Measurements from ENCODE around the gene SLC10A3.

SLC10A3 gene, protein sequence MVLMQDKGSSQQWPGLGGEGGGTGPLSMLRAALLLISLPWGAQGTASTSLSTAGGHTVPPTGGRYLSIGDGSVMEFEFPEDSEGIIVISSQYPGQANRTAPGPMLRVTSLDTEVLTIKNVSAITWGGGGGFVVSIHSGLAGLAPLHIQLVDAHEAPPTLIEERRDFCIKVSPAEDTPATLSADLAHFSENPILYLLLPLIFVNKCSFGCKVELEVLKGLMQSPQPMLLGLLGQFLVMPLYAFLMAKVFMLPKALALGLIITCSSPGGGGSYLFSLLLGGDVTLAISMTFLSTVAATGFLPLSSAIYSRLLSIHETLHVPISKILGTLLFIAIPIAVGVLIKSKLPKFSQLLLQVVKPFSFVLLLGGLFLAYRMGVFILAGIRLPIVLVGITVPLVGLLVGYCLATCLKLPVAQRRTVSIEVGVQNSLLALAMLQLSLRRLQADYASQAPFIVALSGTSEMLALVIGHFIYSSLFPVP

DNA sequence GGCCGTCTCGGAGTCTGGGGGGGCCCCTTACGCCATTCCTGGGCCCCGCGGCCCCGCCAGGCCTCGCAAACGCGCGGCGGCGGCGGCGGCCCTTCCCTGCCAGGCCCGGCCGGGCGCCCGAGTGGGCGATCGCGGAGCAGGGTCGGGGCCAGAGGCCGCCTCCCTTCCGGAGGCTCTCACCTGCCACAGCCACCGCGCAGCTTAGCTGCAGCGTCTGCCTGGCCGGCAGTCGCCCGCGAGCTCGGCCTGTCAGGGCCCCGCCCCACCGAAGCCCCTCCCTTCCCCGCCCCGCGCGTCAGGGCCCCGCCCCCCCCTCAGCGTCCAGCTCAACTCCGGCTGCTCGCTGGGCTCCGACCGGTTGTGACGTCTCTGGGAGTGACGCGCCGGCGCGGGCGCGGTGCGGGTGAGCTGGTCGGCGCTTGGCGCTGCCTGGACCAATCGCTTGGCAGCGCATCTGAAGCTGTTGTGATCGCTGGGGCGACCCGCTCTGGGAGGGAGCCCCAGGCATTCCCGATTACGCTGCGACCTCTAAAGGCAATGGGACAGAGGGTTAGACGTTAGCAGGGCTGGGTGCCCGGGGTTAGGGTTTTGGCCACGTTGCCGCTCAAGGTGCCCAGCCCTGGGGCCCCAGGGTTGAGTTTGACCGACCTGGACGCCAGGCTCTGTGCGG lies at the start of gene SLC10A3:
Gene SLC10A3, minus strand, starts transcription at position 216 of the 670 bp plus-strand sequence. CDS start 1,689 bp downstream, outside the sequence.
- DNase-seq, result peak; percentile 96

DNA sequence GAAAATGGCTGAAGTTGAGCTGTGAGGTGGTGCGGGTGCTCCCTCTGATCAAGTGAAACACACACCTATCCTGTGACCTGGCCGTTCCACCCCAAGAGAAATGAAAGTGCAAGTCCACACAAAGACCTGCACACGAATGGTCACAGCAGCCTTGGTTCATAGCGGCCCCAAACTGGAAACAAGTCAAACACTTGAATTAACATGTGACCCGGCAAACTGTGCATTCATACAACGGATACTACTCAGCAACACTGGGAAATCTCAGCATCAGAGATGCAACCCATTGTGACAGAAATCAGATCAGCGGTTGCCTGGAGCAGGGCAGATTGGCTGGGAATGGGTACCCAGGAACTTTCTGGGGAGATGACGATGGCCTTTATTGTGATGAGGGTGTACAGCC lies 48.6 kb upstream of the SLC10A3 start:
- no peak for DNase-seq

DNA sequence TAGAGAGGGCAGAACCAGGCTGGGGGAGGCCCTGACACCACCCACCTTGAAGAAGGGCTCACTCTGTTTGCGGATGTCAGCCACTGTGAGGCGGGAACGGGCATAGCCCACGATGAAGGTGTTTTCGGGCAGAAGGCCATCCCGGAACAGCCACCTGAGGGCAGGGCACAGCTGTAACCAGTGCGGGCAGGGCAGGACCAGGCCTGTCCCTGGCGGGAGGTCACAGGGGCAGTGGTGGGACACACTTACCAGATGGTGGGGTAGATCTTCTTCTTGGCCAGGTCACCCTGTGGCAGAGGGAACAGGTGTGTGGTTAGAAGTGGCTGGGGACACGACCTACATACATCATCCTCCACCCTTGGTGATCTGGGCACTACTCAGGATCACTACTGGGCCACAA lies 45.5 kb upstream of the SLC10A3 start:
- DNase-seq, result no peak

DNA sequence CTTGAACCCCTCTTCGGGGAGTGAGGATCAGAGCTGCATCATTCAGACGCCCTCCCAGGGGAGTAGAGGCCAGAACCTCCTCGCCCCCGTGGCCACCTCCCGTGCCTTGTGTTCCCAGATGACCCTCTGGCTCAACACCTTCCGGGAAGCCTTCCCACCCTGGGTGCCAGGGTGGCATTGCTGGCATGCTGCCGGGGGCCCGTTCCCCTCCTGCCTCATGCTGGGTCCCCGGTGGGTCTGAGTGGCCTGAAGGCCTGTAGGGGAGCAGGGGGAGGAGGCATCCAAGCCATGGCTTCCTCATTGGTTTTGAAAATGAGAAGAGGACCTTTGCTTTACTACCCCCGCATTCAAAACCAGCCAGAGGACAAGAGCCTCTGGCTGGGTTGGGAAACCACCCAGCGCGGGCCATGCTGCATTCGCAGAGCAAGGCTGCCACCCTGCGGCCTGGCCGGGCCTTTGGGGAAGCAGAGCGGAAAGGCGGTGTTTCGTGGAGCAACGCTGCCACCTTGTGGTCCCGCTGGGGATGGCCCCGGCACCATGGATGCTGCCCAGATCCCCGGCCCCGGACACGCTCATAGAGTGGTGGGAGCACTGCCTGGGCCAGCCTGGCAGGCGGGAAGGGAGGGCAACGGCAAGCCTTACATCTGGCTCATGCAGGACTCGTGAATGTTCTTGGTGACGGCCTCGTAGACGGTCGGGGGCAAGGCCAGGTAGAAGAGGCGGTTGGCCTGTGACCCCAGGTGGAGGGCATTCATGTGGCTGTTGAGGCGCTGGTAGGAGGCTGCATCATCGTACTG lies 44.3 kb upstream of the SLC10A3 start:
- DNase-seq, result peak; percentile 92

DNA sequence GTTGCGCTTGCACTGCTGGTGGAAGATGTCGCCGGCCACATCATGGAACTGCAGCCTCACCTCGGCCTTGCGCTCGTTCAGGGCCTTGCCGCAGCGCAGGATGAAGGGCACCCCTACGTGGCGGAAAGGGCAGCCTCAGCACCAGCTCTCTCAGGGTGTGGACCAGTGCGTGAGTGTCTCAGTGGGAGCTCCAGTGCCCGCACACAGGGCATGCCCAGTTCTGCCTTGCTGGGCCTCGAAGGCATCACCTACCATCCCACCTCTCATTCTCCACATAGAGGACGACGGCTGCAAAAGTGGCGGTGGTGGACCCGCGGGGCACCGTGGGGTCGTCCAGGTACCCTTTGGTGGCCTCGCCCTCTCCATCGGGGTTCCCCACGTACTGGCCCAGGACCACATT lies 42.3 kb upstream of the SLC10A3 start:
- DNase-seq, result no peak

DNA sequence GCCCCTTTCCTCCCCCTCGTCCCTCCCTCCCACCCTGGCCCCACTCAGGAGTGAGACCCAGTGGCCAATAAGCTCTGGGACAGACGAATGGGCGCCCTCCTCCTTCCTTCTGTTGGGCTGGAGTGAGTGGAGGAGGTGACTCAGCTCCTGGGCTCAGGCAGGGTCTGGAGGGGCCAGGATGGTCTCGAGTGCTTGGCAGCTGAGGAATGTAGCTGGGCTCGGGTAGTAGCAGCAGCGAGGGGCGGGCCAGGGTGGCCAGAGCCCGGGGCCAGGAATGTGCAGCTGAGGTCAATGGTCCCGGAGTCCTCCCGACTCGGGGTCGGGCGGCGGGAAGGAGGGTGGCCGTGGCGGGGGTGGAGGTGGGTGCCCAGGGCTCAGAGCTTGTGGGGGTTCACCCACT lies 41.2 kb upstream of the SLC10A3 start:
- DNase-seq, result no peak

DNA sequence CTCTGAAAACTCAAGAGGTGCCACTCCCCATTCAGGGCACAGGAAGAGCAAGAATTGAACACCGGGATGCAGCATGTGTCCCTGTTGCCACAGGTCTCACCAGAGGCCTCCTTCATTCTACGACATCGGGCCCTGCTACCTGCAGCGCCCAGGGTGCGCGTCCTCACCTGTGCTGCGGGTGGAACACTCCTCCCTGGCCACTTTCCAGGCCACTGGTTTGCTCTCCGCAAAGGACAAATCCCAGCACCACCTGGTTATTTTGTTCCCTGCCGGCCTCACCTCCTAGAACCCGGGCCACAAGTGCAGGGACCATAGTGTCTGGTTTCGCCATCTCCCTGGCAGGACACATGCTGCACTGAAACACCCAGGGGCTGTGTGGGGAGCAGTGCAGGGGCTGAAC lies 39.9 kb upstream of the SLC10A3 start:
- no peak for DNase-seq

DNA sequence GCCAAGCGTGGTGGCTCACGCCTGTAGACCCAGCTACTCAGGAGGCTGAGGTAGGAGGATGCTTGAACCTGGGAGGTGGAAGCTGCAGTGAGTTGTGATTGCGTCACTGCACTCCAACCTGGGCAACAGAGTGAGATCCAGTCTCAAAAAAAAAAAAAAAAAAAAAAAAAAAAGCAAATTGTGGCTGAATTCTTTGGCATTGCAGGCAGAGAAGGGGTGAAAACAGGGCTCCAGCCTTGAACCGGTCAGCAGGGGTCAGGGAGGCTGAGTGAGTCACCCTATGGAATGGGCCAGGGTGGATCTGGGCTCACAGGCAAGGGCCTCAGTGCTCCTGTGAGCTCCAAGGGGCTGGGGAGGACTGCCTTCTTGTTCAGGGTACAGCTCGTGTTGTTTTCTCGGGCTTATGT lies 38.8 kb upstream of the SLC10A3 start:
- no peak for DNase-seq

DNA sequence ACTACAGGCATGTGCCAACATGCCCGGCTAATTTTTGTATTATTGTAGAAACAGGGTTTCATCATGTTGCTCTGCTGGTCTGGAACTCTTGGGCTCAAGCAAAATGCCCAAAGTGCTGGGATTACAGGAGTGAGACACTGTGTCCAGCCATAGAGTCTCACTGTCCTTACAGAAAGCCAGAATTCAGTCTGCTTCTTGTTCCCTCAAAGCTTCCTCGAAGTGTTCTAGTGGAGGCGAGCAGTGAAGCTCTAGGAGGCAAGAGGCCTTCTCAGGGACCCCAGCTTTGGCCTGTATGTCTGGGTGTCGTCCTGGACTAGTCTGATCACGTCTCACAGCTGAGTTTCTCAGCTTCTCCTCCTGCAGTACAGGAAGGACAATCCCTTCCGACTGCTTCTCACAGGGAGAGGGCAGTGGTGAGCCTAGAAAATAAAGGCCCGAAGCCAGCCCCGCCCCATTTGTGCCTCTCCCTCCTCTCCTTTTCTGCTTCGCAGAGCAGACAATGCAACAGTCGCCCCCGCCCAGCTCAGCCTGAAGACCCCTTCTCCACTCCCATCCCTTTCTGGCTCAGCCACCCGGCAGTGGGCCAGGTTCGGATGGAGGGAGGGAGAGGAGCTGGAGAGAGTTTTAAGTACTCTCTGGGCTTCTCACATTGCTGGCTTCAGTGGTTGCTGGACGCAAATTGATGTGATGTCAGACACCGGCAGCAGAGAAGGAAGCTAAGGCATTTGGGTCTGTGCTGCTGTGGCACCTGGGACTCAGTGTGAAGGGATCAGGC lies 36.7 kb upstream of the SLC10A3 start:
- DNase-seq, result peak; percentile 94

DNA sequence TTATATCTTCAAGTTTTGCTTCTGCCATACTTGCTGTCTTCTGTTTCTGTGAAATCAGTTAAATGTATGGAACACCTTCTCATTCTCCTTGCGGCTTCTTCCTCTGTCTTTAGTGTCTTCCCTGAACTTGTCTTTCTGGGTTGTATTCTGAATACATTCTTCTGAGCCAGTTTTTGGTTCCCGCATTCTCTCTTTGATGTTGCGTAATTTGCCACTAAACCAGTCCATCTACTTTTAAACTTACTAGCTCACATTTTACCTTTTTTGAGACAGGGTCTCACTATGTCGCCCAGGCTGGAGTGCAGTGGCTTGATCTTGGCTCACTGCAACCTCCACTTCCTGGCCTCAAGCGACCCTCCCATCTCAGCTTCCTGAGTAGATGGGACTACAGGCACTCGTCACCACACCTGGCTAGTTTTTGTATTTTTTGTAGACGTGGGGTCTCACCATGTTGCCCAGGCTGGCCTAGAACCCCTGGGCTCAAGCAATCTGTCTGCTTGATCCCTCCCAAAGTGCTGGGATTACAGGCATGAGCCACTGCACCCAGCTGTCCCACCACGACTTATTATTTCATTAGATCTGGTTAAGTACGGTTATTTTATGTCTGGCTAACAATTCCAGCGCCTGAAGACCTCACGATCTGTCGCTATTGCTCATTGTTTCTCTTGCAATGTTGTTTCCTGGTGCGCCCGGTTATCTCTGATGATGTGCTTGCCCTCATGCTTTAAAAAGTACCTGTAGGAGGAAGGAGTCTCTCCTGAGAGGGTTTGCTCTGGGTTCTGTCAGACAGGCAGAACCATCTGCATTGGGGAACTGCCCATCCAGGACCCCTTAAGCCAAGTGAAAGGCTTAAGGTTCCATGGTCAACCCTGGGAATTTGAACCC lies 35.4 kb upstream of the SLC10A3 start:
- DNase-seq, result no peak

DNA sequence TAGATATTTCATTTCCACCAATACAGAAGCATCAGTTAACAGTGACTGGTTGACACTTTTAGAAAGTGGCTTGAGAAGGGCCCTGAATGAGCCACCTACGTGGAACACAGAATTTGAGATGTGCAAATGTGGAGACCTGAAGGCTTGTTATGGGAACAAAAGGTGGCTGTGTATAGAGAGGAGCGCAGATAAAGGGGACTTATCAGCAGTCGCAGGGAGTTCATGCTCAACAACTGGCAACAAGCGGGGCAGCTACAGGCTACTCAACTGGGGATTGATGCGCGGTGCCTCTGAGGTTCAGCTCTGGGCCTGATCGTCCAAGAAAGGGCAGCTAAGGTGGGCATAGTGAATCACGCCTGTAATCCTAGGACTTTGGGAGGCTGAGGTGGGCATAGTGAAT lies 29.0 kb upstream of the SLC10A3 start:
- no peak for DNase-seq

DNA sequence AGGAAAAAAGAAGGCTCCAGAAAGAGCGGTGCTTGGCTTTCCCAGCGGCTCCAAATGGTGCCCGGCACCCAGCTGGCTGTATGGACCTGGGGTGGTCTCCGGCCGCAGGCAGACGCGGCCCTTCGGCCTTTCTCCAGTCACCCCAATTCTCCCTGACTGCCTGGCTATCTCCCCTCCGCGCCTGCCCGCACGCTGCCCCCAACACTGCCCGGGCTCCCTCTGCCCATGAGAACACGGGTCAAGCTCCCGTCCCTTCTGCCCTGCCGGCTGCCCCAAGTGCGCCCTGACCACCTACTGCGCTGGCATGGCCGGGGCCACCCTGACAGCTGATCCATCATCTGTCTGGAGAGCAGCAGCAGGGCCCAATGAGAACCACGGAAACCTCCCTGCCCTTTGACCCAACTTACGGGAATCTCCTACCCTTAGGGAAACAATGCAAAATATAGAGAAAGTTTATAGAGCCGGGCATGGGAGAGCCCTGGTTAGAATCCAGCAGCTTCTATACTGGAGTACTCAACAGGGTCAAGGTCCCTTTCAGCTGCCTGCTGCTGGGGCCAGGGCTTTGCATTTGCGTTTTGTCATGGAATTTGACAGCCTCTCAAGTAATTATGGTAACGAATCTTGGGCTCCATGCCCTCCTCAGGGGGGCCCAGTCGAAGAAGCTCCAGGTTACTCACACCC lies 26.8 kb upstream of the SLC10A3 start:
- no peak for DNase-seq

DNA sequence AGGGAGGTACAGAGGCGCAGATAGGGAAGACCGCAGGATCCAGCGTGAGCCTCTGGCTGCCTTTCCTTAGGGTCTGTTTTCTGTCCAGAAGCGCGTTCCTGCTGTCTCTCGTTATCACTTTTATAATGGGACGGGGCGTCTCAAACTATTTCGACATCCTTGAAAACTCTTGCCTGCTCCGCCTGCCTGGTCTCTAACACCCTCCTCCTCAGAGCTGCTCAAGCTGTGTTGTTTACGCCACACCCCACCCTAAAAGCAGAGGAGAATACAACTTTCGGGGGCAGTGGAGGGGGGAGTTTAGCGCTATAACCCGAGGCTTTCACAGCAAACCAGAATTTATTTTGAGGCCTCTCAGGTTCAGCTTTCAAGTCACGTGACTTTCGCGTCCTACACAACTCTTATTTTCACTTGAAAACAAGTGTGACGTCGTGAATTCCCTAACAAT lies 26.2 kb upstream of the SLC10A3 start:
- DNase-seq, result peak; percentile 53

DNA sequence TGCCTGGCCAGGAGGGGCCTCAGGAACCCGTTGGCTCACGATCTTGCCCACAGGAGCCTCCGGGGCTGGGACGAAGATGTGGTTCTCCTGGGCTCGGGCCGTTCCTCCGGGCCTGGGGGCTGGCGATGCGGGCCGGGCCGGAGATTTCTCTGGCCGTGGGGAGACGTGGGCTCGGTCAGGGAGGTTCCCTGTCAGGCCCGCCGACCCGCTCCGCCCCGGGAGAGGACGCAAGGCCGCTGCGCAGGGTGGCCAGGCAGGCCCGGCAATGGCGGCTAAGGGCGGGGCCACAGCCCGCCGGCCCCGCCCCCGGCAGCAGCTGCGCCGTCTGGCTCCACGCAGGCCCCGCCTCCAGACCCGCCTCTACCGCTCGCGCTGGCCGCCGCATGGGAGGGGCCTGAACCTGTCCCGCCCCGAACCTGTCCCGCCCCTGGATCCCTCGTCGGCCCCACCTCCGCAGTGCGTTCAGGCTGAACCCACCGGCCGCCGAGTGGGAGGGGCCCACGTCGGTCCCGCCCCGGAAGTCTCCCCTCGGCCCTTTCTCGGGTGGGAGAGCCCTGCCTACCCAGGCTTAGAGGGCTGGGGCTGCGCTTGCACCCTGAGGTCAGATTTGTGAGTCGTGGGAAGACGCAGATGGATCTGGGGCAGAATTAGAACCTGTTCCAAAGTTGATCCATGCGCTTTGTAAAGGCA lies 25.7 kb upstream of the SLC10A3 start, which contains the start of gene FAM3A:
Gene FAM3A, minus strand, starts transcription at position 267 of the 690 bp plus-strand sequence. CDS start 460 bp downstream, outside the sequence.
- DNase-seq, result peak; percentile 97

DNA sequence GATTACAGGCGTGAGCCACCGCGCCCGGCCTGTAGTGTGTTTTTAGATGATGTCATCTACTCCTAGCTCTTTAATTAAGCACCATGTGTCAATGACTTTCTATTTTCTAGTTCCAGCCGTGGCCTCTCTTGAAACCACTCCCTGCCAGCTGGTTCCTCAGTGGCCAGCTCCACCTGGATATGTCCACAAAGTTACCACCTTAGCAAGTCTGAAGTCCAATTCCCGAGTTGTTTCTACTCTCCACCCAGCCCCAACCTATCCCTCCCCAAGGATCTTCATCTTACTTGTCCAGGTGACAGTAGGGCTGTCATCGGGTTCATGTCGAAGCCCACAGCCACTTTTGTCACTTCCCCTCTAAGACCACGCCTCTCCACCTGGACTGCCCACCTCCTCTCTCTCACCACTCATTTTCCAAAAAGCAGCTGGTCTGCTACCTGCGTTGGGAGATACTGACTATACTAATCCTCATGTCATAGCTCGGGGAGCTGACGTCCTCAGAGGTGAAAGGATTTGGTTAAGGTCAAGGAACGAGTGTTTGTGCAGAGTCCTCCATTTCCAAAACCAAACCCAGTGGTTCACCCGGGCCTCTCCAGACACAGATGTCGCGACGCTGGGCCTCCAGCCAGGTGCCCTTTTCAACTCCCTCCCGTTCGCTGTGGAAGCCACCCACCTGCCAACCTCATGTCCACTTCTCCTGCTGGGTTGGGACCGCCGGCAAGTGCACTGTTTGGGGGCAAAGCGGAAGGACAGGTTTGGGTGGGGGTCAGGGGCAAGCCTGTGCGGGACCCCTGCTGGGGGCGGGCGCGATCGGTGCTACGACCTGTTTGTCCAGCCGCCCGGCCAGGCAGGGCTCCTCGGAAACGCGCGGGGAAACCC lies 24.9 kb upstream of the SLC10A3 start:
- DNase-seq, result peak; percentile 51

DNA sequence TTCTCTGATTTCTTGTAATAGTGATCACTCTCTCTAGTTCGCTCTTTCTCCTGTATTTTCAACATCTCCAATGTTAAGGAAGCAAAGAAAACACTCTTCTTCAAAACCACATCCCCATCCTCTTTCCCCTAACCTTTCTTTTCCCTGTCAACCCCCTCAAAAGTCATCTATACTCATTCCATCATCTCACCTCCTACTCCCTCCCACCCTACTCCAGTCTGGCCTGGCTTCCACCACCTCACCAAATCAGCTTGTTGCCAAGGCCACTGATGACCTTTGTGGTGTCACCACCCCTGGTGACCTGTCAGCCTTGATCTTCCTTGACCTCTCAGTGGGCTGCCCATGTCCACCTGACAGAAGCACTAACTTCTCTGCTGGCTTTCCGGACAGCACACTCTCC lies 23.3 kb upstream of the SLC10A3 start:
- no peak for DNase-seq

DNA sequence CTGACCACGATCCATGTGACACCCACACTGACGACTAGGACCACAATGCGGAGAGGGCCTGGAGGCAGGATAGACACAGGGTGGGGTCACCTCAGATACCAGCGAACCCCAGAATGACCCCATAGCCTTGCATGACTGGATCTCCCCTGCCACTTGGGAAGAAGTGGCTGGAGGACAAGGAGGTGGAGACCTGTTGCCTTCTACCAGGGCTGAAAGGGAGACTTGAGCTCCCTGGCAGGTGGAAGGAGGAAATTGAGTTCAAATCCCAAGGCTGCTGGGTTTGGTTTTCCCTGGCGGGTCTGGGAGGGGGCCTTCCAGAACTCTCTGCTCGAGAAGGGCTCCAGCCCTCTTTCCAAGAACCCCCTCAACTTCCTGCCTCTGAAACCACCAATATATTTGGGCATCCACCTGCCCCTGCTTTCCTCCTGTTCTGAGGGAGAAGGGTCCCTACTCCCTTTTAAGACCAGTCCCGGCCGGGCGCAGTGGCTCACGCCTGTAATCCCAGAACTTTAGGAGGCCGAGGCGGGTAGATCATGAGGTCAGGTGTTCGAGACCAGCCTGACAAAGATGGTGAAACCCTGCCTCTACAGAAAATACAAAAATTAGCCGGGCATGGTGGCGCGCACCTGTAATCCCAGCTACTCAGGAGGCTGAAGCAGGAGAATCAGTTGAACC lies 22.6 kb upstream of the SLC10A3 start:
- DNase-seq, result no peak

DNA sequence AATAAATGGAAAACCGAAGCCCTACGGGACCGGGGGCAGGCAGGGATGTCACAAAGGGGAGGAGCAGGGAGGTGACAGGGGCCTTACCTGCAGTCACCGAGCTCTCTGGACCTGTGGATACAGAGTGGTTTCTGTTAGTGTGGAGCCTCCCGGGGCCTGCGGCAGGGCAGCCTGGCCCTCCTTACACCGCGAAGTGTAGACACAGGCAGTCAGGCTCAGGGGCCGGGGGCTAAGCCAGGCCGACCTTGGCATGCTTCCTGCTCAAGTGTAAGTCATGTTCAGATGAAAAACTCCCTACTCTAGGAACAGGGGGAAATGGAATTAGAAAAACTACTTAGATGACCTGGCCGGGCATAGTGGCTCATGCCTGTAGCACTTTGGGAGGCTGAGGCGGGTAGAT lies 21.3 kb upstream of the SLC10A3 start:
- DNase-seq, result no peak

Data from femur (tissue), 1 donor.